HepG2 (cell line): ENCODE results near the gene LDAH. TPM values are rescaled to one million over a fixed set of nuclear protein-coding genes. Genes with fewer than 3 reads are reported as not detected.

ENCODE experiments used
- CC2D1A ChIP-seq: sonication (generic); formaldehyde crosslinking; IDR thresholded peaks from 2 replicates; pipeline ENCODE4 v1.8.1; 2023; ENCODE audit warnings: mild to moderate bottlenecking, missing genetic modification reagents
- DDIT3 ChIP-seq: sonication (generic); formaldehyde crosslinking; IDR thresholded peaks from 2 replicates; pipeline ENCODE4 v1.4.0; 2020; ENCODE audit warnings: mild to moderate bottlenecking, missing genetic modification reagents
- DR1 ChIP-seq: sonication (generic); formaldehyde crosslinking; IDR thresholded peaks from 2 replicates; pipeline ENCODE4 v1.8.0; 2021; ENCODE audit warnings: mild to moderate bottlenecking, missing genetic modification reagents, inconsistent platforms
- ELF3 ChIP-seq: IDR thresholded peaks from 2 replicates; pipeline ENCODE4 v1.6.1; 2016; ENCODE audit warnings: missing genetic modification reagents, missing compliant biosample characterization
- EZH2 ChIP-seq: conservative IDR thresholded peaks from 2 replicates; pipeline ENCODE4 v1.6.1; 2012; ENCODE audit warnings: mild to moderate bottlenecking, low read depth, low read length, moderate library complexity
- FOXK2 ChIP-seq: fragments of 450-650 bp; IDR thresholded peaks from 2 replicates; pipeline ENCODE4 v1.6.1; 2016
- MAX ChIP-seq: IDR thresholded peaks from 2 replicates; pipeline ENCODE4 v1.6.1; 2012; ENCODE audit warnings: inconsistent platforms
- MLXIP ChIP-seq: sonication (generic); formaldehyde crosslinking; IDR thresholded peaks from 2 replicates; pipeline ENCODE4 v1.9.0; 2021; ENCODE audit warnings: missing genetic modification reagents, borderline replicate concordance
- POGZ ChIP-seq: sonication (generic); formaldehyde crosslinking; IDR thresholded peaks from 2 replicates; pipeline ENCODE4 v1.4.0; 2020; ENCODE audit warnings: mild to moderate bottlenecking, missing genetic modification reagents
- SKIL ChIP-seq: sonication (generic); formaldehyde crosslinking; IDR thresholded peaks from 2 replicates; pipeline ENCODE4 v1.8.0; 2022; ENCODE audit warnings: missing genetic modification reagents, mild to moderate bottlenecking, moderate library complexity, borderline replicate concordance
- ZBED4 ChIP-seq: sonication (generic); formaldehyde crosslinking; IDR thresholded peaks from 2 replicates; pipeline ENCODE4 v1.4.0; 2020; ENCODE audit warnings: missing genetic modification reagents, borderline replicate concordance
- ZNF562 ChIP-seq: sonication (generic); formaldehyde crosslinking; IDR thresholded peaks from 2 replicates; pipeline ENCODE4 v1.8.0; 2022; ENCODE audit warnings: missing genetic modification reagents, borderline replicate concordance
- ZNF609 ChIP-seq: sonication (generic); formaldehyde crosslinking; IDR thresholded peaks from 2 replicates; pipeline ENCODE4 v1.4.0; 2020; ENCODE audit warnings: mild to moderate bottlenecking, missing genetic modification reagents, borderline replicate concordance
- ZNF75D ChIP-seq: sonication (generic); formaldehyde crosslinking; IDR thresholded peaks from 2 replicates; pipeline ENCODE4 v1.8.1; 2023; ENCODE audit warnings: missing genetic modification reagents, mild to moderate bottlenecking, borderline replicate concordance
- polyA plus RNA-seq, 8 experiments: library from polyadenylated mRNA; depleted of rRNA in 3 of 8; stranded (reverse) in 7 of 8; unstranded in 1 of 8; fragments of >200 nt; fragmentation: Illumina TruSeq in 4 of 8; extraction: Trizol in 4 of 8; gene quantifications; 2 replicates each; pipeline versions ENCODE4 v1.2.1 to v1.2.3, GENCODE V29; 2011 to 2016; ENCODE audit warnings: low read depth in 4 of 8, missing spikeins in 1 of 8, mixed read lengths in 1 of 8; ENCODE audit not compliant: insufficient read depth in 1 of 8
- total RNA-seq, 5 experiments: library from RNA; depleted of rRNA; stranded (reverse); fragments of >200 nt; fragmentation: Illumina TruSeq; extraction: Trizol; gene quantifications; 2 replicates each; pipeline ENCODE4 v1.2.3, GENCODE V29; 2016; ENCODE audit warnings: low read depth in 1 of 5

LDAH gene
- total and polyA plus RNA-seq, 2 of the 13 experiments (the other 11 are each of a cell fraction or from before 2014, with no cell fraction given): 28.8 to 46.2 TPM

- TF ChIP-seq FOXK2 (no peak), MLXIP (CRISPR knock-in tag) (no peak), ZNF609 (CRISPR knock-in tag) (no peak), ZNF562 (CRISPR knock-in tag) (no peak), DR1 (CRISPR knock-in tag) (no peak), CC2D1A (CRISPR knock-in tag) (no peak), ELF3 (CRISPR knock-in tag) (no peak), EZH2 (no peak; the same call in 1 of the 2 replicates), ZBED4 (peak; percentile 64; the same call in 1 of the 2 replicates), ZNF75D (CRISPR knock-in tag) (no peak), DDIT3 (CRISPR knock-in tag) (no peak), POGZ (CRISPR knock-in tag) (no peak), SKIL (CRISPR knock-in tag) (no peak), MAX (0 out of 2 replicates have a peak, but pooled peaks have one; percentile 8)
Observed at GRCh38 chr2:20665243-20666004, 157.5 kb downstream of the LDAH start (continued).
